ENCODE measurements around the gene NPM3.

The NPM3 gene

GRCh38 chr10:101782811-101783735 lies at the start of gene NPM3:
Gene NPM3 (minus strand): TSS chr10:101783446. CDS start chr10:101783390, 56 bp downstream.
- H3K9ac ChIP-seq = no peak within 1 kb of the TSS
- H2AFZ ChIP-seq = peak within 1 kb of the TSS; percentile 86
- peak within 1 kb of the TSS; percentile 88 for H3K27ac ChIP-seq
- H3K9me3 ChIP-seq (ENCODE audit: control insufficient read depth, low read length) = no peaks in the 10 kb centered on the region
- peaks cover 7% of the 10 kb centered on the region for H3K79me2 ChIP-seq
- peak within 1 kb of the TSS; percentile 94 for H3K4me2 ChIP-seq (ENCODE audit: low read length)
- H3K4me1 ChIP-seq = peaks cover 50% of the 10 kb centered on the region
- no peaks in the 10 kb centered on the region for H3K36me3 ChIP-seq (ENCODE audit: control insufficient read depth, insufficient read depth, low read length)
- peak within 1 kb of the TSS; percentile 84 for H3K4me3 ChIP-seq (ENCODE audit: low read depth, low read length)
- no peaks in the 10 kb centered on the region for H3K27me3 ChIP-seq (ENCODE audit: control insufficient read depth, insufficient read depth, low read length)
- no peak for TF ChIP-seq CTCF (IDR thresholded peaks at IDR 0.05)

GRCh38 chr10:101832325-101832771 lies 49.1 kb upstream of the NPM3 start:
- TF ChIP-seq CTCF (IDR thresholded peaks at IDR 0.05) = no peak
- Histone ChIP-seq H3K36me3 (ENCODE audit: control insufficient read depth, insufficient read depth, low read length) (no peaks in the 10 kb centered on the region), H3K9me3 (ENCODE audit: control insufficient read depth, low read length) (no peaks in the 10 kb centered on the region), H3K4me3 (ENCODE audit: low read depth, low read length) (no peak overlapping the region), H3K27me3 (ENCODE audit: control insufficient read depth, insufficient read depth, low read length) (no peaks in the 10 kb centered on the region), H2AFZ (no peak overlapping the region), H3K4me1 (peaks cover 13% of the 10 kb centered on the region), H3K27ac (no peak overlapping the region), H3K4me2 (ENCODE audit: low read length) (no peak overlapping the region), H3K79me2 (no peaks in the 10 kb centered on the region), H3K9ac (no peak overlapping the region)

- Histone ChIP-seq H3K9me3 (ENCODE audit: control insufficient read depth, low read length) (no peaks in the 10 kb centered on the region), H3K36me3 (ENCODE audit: control insufficient read depth, insufficient read depth, low read length) (no peaks in the 10 kb centered on the region), H3K27me3 (ENCODE audit: control insufficient read depth, insufficient read depth, low read length) (no peaks in the 10 kb centered on the region), H2AFZ (peak overlapping the region; percentile 82), H3K79me2 (no peaks in the 10 kb centered on the region), H3K4me1 (peaks cover 13% of the 10 kb centered on the region), H3K4me2 (ENCODE audit: low read length) (peak overlapping the region; percentile 81), H3K4me3 (ENCODE audit: low read depth, low read length) (peak overlapping the region; percentile 39), H3K9ac (no peak overlapping the region), H3K27ac (peak overlapping the region; percentile 75)
- no peak for TF ChIP-seq CTCF (IDR thresholded peaks at IDR 0.05)
These were observed 48.0 kb upstream of the NPM3 start for GRCh38 chr10:101831169-101831811.

GRCh38 chr10:101830322-101831168 lies 47.3 kb upstream of the NPM3 start:
- Histone ChIP-seq H3K27ac (peak overlapping the region; percentile 75), H2AFZ (peak overlapping the region; percentile 82), H3K4me3 (ENCODE audit: low read depth, low read length) (peak overlapping the region; percentile 39), H3K9me3 (ENCODE audit: control insufficient read depth, low read length) (no peaks in the 10 kb centered on the region), H3K4me1 (peaks cover 13% of the 10 kb centered on the region), H3K79me2 (no peaks in the 10 kb centered on the region), H3K27me3 (ENCODE audit: control insufficient read depth, insufficient read depth, low read length) (no peaks in the 10 kb centered on the region), H3K9ac (no peak overlapping the region), H3K4me2 (ENCODE audit: low read length) (peak overlapping the region; percentile 81), H3K36me3 (ENCODE audit: control insufficient read depth, insufficient read depth, low read length) (no peaks in the 10 kb centered on the region)
- TF ChIP-seq CTCF (IDR thresholded peaks at IDR 0.05) = no peak
